PC-9 (cell line): ENCODE measurements around the gene SUGCT. TPM values are rescaled to one million over a fixed set of nuclear protein-coding genes. Genes with fewer than 3 reads are reported as not detected.

Experiments
- BruUV-seq: library from RNA; stranded (reverse); fragments of 400-500 nt; replicated peaks from 2 replicates; lab custom pipeline; 2021; lab: Mats Ljungman, UMichigan
- CTCF ChIA-PET: fragments of 300-600 bp; sonication (Branson Sonifier 250); formaldehyde crosslinking; loops from one replicate; lab custom pipeline; 2022; ENCODE audit warnings: antibody characterized with exemption; lab: Charles Lee
- POLR2A ChIA-PET: fragments of 300-600 bp; sonication (Branson Sonifier 250); formaldehyde crosslinking; loops from one replicate; lab custom pipeline; 2022; ENCODE audit warnings: antibody characterized with exemption; ENCODE audit not compliant: unreplicated experiment; lab: Charles Lee
- DNase-seq, 2 experiments: peaks; one replicate each; pipeline versions ENCODE4 v3.0.0 to v3.0.0-alpha.2; 2015 to 2022; ENCODE audit warnings: mixed read lengths in 1 of 2
- H2AFZ ChIP-seq: fragments of 200-600 bp; sonication (generic); 2 replicates; pipeline ENCODE4 v1.8.1; 2017; ENCODE audit warnings: antibody characterized with exemption
- H3F3A ChIP-seq: fragments of 200-600 bp; sonication (generic); 2 replicates; pipeline ENCODE4 v1.8.1; 2017; ENCODE audit warnings: antibody characterized with exemption, mild to moderate bottlenecking, low read depth; ENCODE audit not compliant: insufficient read depth
- H3K27ac ChIP-seq: fragments of 200-600 bp; sonication (generic); 2 replicates; pipeline ENCODE4 v1.6.1; 2016; ENCODE audit warnings: mixed run types
- H3K27me3 ChIP-seq: fragments of 200-600 bp; sonication (generic); 2 replicates; pipeline ENCODE4 v1.6.1; 2016; ENCODE audit warnings: low read depth, mixed run types; ENCODE audit not compliant: insufficient read depth
- H3K36me3 ChIP-seq: fragments of 200-600 bp; sonication (generic); 2 replicates; pipeline ENCODE4 v1.6.1; 2016; ENCODE audit warnings: low read depth, mixed run types
- H3K4me1 ChIP-seq: fragments of 200-600 bp; sonication (generic); replicated peaks from 2 replicates; pipeline ENCODE4 v1.6.1; 2016; ENCODE audit warnings: mixed run types; ENCODE audit not compliant: insufficient read depth
- H3K4me2 ChIP-seq: fragments of 200-600 bp; sonication (generic); 2 replicates; pipeline ENCODE4 v1.6.1; 2017; ENCODE audit warnings: mixed run types
- H3K4me3 ChIP-seq: fragments of 200-600 bp; sonication (generic); 2 replicates; pipeline ENCODE4 v1.6.1; 2016; ENCODE audit warnings: mixed run types
- H3K79me2 ChIP-seq: fragments of 200-600 bp; sonication (generic); 2 replicates; pipeline ENCODE4 v1.6.1; 2017; ENCODE audit warnings: low read depth, mixed run types
- H3K9me2 ChIP-seq: fragments of 200-600 bp; sonication (generic); 2 replicates; pipeline ENCODE4 v1.8.1; 2017; ENCODE audit warnings: mild to moderate bottlenecking; ENCODE audit not compliant: insufficient read depth
- H3K9me3 ChIP-seq: fragments of 200-600 bp; sonication (generic); 2 replicates; pipeline ENCODE4 v1.8.1; 2016; ENCODE audit warnings: low read depth; ENCODE audit not compliant: insufficient read depth
- H4K20me1 ChIP-seq: fragments of 200-600 bp; sonication (generic); 2 replicates; pipeline ENCODE4 v1.8.1; 2017; ENCODE audit not compliant: insufficient read depth
- EZH2 ChIP-seq: fragments of 200-600 bp; sonication (generic); IDR thresholded peaks from 2 replicates; pipeline ENCODE4 v1.8.0; 2017; ENCODE audit warnings: antibody characterized with exemption, low read depth
- intact Hi-C: fragments of 100-400 bp; cut with micrococcal nuclease; formaldehyde crosslinking; loops from one replicate; pipeline ENCODE4 v1.10.0; 2022; ENCODE audit not compliant: unreplicated experiment
- total RNA-seq: library from RNA; stranded (reverse); gene quantifications from 2 replicates; pipeline ENCODE4 v1.2.3, GENCODE V29; 2021
- TF ChIP-seq, protein P1 (sequence below): fragments of 200-600 bp; sonication (generic); conservative IDR thresholded peaks from 2 replicates; pipeline ENCODE4 v1.6.1; 2017; ENCODE audit warnings: mixed run types, antibody characterized with exemption, mild to moderate bottlenecking, moderate library complexity

SUGCT gene
- total RNA-seq, 1 experiment from 2014 or later = 3.5 TPM

DNA sequence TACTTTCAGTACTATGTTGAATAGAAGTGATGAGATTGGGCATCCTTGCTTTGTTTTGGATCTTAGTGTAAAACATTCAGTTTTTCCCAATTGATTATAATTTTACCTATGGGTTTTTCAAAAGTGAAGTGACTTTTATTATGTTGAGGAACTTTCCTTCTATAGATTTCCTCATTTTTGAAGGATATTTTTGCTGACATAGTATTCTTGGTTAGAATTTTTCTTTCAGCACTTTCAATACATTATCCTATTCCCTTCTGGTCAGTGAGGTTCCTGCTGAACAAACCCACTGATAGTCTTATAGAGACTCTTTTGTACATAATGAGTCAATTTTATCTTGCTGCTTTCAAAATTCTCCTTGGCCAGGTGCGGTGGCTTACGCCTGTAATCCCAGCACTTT, 297.2 kb downstream of the SUGCT start:
- H3K9me3 ChIP-seq = peaks cover 8% of the 10 kb centered on the region
- BruUV-seq = no TSS peak
- H3F3A ChIP-seq = no peaks in the 10 kb centered on the region
- no peaks in the 10 kb centered on the region for H4K20me1 ChIP-seq
- no peaks in the 10 kb centered on the region for H3K4me1 ChIP-seq
- DNase-seq = no peak
- no peak overlapping the region for H3K27ac ChIP-seq
- TF ChIP-seq, protein P1, sequence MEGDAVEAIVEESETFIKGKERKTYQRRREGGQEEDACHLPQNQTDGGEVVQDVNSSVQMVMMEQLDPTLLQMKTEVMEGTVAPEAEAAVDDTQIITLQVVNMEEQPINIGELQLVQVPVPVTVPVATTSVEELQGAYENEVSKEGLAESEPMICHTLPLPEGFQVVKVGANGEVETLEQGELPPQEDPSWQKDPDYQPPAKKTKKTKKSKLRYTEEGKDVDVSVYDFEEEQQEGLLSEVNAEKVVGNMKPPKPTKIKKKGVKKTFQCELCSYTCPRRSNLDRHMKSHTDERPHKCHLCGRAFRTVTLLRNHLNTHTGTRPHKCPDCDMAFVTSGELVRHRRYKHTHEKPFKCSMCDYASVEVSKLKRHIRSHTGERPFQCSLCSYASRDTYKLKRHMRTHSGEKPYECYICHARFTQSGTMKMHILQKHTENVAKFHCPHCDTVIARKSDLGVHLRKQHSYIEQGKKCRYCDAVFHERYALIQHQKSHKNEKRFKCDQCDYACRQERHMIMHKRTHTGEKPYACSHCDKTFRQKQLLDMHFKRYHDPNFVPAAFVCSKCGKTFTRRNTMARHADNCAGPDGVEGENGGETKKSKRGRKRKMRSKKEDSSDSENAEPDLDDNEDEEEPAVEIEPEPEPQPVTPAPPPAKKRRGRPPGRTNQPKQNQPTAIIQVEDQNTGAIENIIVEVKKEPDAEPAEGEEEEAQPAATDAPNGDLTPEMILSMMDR = no peak
- TF ChIP-seq EZH2 = no peak
- CTCF ChIA-PET = no interaction called here
- H3K36me3 ChIP-seq = no peaks in the 10 kb centered on the region
- H2AFZ ChIP-seq = no peak overlapping the region
- no peak overlapping the region for H3K4me2 ChIP-seq
- no peaks in the 10 kb centered on the region for H3K27me3 ChIP-seq
- intact Hi-C loops = loop anchor here (10.0 kb wide), 1 partner anchor 1273 kb away; the partner anchor contains the start of gene INHBA
- H3K9me2 ChIP-seq = no peaks in the 10 kb centered on the region
- H3K4me3 ChIP-seq = no peak overlapping the region
- POLR2A ChIA-PET = no interaction called here
- H3K79me2 ChIP-seq = no peaks in the 10 kb centered on the region

DNA sequence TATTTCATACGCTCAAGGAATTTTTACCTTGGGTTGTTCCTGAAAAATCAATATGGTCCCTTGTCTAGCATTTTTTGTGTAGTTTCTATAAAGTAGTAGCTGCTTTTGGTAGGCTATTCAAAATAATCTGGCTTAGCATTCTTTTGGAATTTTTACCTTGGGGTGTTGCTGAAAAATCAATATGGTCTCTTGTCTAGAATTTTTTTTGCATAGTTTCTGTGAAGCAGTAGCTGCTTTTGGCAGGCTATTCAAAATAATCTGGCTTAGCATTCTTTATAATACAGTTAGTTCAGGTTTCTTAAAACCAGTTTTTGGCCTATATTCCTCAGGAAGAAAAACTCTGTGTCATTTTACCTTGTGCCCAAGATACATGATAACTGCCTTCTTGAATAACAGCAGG, 301.9 kb downstream of the SUGCT start:
- Histone ChIP-seq H3K79me2 (no peaks in the 10 kb centered on the region), H3F3A (no peaks in the 10 kb centered on the region), H3K9me2 (no peaks in the 10 kb centered on the region), H3K36me3 (no peaks in the 10 kb centered on the region; the same call in 1 of the 2 replicates), H4K20me1 (no peaks in the 10 kb centered on the region), H3K4me2 (no peak overlapping the region), H3K27me3 (no peaks in the 10 kb centered on the region), H3K4me1 (peaks cover 11% of the 10 kb centered on the region; the same call in 1 of the 2 replicates), H2AFZ (no peak overlapping the region), H3K4me3 (no peak overlapping the region), H3K9me3 (peaks cover 12% of the 10 kb centered on the region), H3K27ac (no peak overlapping the region)
- intact Hi-C loops = loop anchor here (1.0 to 10.0 kb wide), 2 partner anchors 479 to 1268 kb away; partner anchors contain the start of gene INHBA
- ChIA-PET CTCF (interaction anchor here (0.7 kb wide), 1 partner anchor 230 kb away, joined by 3 read pairs; no protein-coding TSS in a partner anchor), POLR2A (no interaction called here)
- DNase-seq = no peak
- TF ChIP-seq EZH2 = no peak
- TF ChIP-seq, protein P1 = no peak
- BruUV-seq = no TSS peak

DNA sequence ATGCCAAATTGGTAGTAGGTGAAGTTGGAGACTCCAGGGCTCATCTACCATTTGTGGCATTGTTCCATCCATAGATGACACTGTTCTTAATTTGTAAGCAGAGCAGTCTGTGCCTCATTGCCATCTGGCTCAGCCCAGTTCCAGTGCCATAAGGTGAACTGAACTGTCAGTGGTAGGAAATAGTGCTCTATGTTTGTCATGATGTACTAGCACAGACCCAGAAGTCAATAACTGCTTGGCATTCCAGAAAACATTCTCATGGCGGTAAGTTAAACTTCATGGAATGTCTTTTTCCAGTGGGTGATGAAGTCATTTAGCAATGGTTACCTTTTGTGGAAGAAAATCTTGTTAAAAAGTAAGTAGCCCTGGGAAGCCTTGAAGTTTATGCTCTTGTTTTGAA, 302.7 kb downstream of the SUGCT start:
- Histone ChIP-seq H3K36me3 (no peaks in the 10 kb centered on the region; the same call in 1 of the 2 replicates), H2AFZ (no peak overlapping the region), H3K27me3 (no peaks in the 10 kb centered on the region), H3K9me3 (peaks cover 15% of the 10 kb centered on the region), H3K4me2 (no peak overlapping the region), H3K79me2 (no peaks in the 10 kb centered on the region), H3K27ac (peak overlapping the region; percentile 6; the same call in 1 of the 2 replicates), H4K20me1 (no peaks in the 10 kb centered on the region), H3K4me3 (no peak overlapping the region), H3K9me2 (no peaks in the 10 kb centered on the region), H3F3A (no peaks in the 10 kb centered on the region), H3K4me1 (peaks cover 11% of the 10 kb centered on the region; the same call in 1 of the 2 replicates)
- CTCF ChIA-PET = no interaction called here
- no TSS peak for BruUV-seq
- POLR2A ChIA-PET = no interaction called here
- no peak for TF ChIP-seq EZH2
- TF ChIP-seq, protein P1 = no peak
- DNase-seq = peak; percentile 56 to 73
- intact Hi-C loops = loop anchor here (1.0 to 10.0 kb wide), 2 partner anchors 478 to 1267 kb away; partner anchors contain the start of gene INHBA
